Endothelial cell of umbilical vein (primary cell): Measurements from ENCODE around the gene ATP9B. TPM values are rescaled to one million over a fixed set of nuclear protein-coding genes. Genes with fewer than 3 reads are reported as not detected.
A peak's percentile ranks its signal among the peaks of the same experiment; 100 is the strongest.

ENCODE experiments used
- BruUV-seq: library from RNA; stranded (reverse); fragments of 400-500 nt; replicated peaks from 2 replicates; lab custom pipeline; 2021; lab: Mats Ljungman, UMichigan
- CTCF ChIA-PET: fragments of 300-600, 350-600 bp; sonication (Branson Sonifier 250); formaldehyde crosslinking; loops from one replicate; lab custom pipeline; 2021; ENCODE audit warnings: antibody characterized with exemption, inconsistent platforms; lab: Charles Lee
- POLR2A ChIA-PET: fragments of 300-600, 350-600 bp; sonication (Branson Sonifier 250); formaldehyde crosslinking; loops from one replicate; lab custom pipeline; 2021; ENCODE audit warnings: antibody characterized with exemption, inconsistent platforms; lab: Charles Lee
- DNase-seq: peaks from one replicate; pipeline ENCODE4 v3.0.0-alpha.2; 2011; ENCODE audit warnings: low read depth, low spot score
- FAIRE-seq: peaks from 2 replicates; lab custom pipeline; 2011; peaks lifted over from hg19 to GRCh38; lab: Jason Lieb, UNC
- H2AFZ ChIP-seq: 2 replicates; pipeline ENCODE4 v1.6.0; 2012; ENCODE audit warnings: low read depth, low read length, control low read depth, inconsistent platforms
- H3K27ac ChIP-seq: 2 replicates; pipeline ENCODE4 v1.5.1; 2011; ENCODE audit warnings: low read depth, mild to moderate bottlenecking, control low read depth, low read length, moderate library complexity; ENCODE audit not compliant: insufficient read depth
- H3K27me3 ChIP-seq, 2 experiments: 2 replicates each; pipeline versions ENCODE4 v1.6.0 to v1.6.1; 2011; ENCODE audit warnings: low read length in 2 of 2, mixed read lengths in 1 of 2; ENCODE audit not compliant: control insufficient read depth in 2 of 2, insufficient read depth in 2 of 2
- H3K36me3 ChIP-seq, 2 experiments: 2 replicates in 1 of 2; 3 replicates in 1 of 2; pipeline ENCODE4 v1.5.1; 2011; ENCODE audit warnings: low read length in 2 of 2, mild to moderate bottlenecking in 1 of 2, moderate library complexity in 1 of 2; ENCODE audit not compliant: control insufficient read depth in 2 of 2, insufficient read depth in 2 of 2; ENCODE audit errors: extremely low read depth in 1 of 2
- H3K4me1 ChIP-seq: 3 replicates; pipeline ENCODE4 v1.5.1; 2011; ENCODE audit warnings: mild to moderate bottlenecking, low read length; ENCODE audit not compliant: control insufficient read depth, insufficient read depth; ENCODE audit errors: extremely low read depth
- H3K4me2 ChIP-seq: 2 replicates; pipeline ENCODE4 v1.6.1; 2011; ENCODE audit warnings: low read length, control low read depth, mixed read lengths; ENCODE audit not compliant: insufficient read depth
- H3K4me3 ChIP-seq, 3 experiments: fragments of 200-600 bp in 1 of 3; sonication (generic), shearing (Covaris generic) in 1 of 3; replicated peaks in 1 of 3; 2 replicates each; pipeline ENCODE4 v1.5.1; 2011 to 2016; ENCODE audit warnings: control low read depth in 3 of 3, low read length in 3 of 3, mild to moderate bottlenecking in 2 of 3, inconsistent platforms in 1 of 3, low read depth in 1 of 3, moderate library complexity in 1 of 3; ENCODE audit not compliant: insufficient read depth in 1 of 3
- H3K79me2 ChIP-seq: 2 replicates; pipeline ENCODE4 v1.6.0; 2012; ENCODE audit warnings: low read length, inconsistent platforms; ENCODE audit not compliant: control insufficient read depth, insufficient read depth
- H3K9ac ChIP-seq: replicated peaks from 2 replicates; pipeline ENCODE3; 2011; ENCODE audit warnings: low read length, control low read depth; ENCODE audit not compliant: insufficient read depth; ENCODE audit errors: extremely low read depth
- H3K9me1 ChIP-seq: replicated peaks from 3 replicates; pipeline ENCODE4 v1.6.0; 2011; ENCODE audit warnings: mild to moderate bottlenecking, low read length; ENCODE audit not compliant: control insufficient read depth, insufficient read depth; ENCODE audit errors: extremely low read depth
- H3K9me3 ChIP-seq: replicated peaks from 2 replicates; pipeline ENCODE4 v1.5.1; 2012; ENCODE audit warnings: low read length, inconsistent platforms; ENCODE audit not compliant: control insufficient read depth, insufficient read depth
- H4K20me1 ChIP-seq: replicated peaks from 2 replicates; pipeline ENCODE3; 2011; ENCODE audit warnings: mild to moderate bottlenecking, low read length; ENCODE audit not compliant: control insufficient read depth, insufficient read depth; ENCODE audit errors: extremely low read depth
- EZH2 ChIP-seq: IDR thresholded peaks from 2 replicates; pipeline ENCODE4 v1.6.1; 2012; ENCODE audit warnings: borderline replicate concordance, low read depth, mild to moderate bottlenecking, moderate library complexity, low read length, inconsistent platforms; ENCODE audit not compliant: severe bottlenecking
- FOS ChIP-seq: IDR thresholded peaks from 2 replicates; pipeline ENCODE4 v1.6.1; 2011; ENCODE audit warnings: mild to moderate bottlenecking, low read length, moderate library complexity, borderline replicate concordance; ENCODE audit not compliant: insufficient read depth
- GATA2 ChIP-seq: IDR thresholded peaks from 2 replicates; pipeline ENCODE4 v1.7.0; 2011; ENCODE audit warnings: low read depth, mild to moderate bottlenecking, moderate library complexity, mixed read lengths, low read length; ENCODE audit not compliant: insufficient read length, insufficient read depth
- POLR2A ChIP-seq: IDR thresholded peaks from 2 replicates; pipeline ENCODE4 v1.6.1; 2012; ENCODE audit warnings: low read depth, mild to moderate bottlenecking, control low read depth, low read length
- POLR2AphosphoS5 ChIP-seq: IDR thresholded peaks from 2 replicates; pipeline ENCODE4 v1.6.1; 2012; ENCODE audit warnings: low read depth, mild to moderate bottlenecking, control low read depth, low read length, moderate library complexity; ENCODE audit not compliant: insufficient read depth
- dilution Hi-C: fragments of 300-500 bp; cut with MboI; formaldehyde crosslinking; loops from one replicate; pipeline ENCODE4 v1.15.0; 2019; ENCODE audit warnings: low sequenced_read_pairs; ENCODE audit not compliant: extremely low pct_ligation_motif_present
- intact Hi-C: fragments of 100-400 bp; cut with micrococcal nuclease; formaldehyde crosslinking; loops from one replicate; pipeline ENCODE4 v1.10.0; 2022
- polyA plus RNA-seq, 4 experiments: library from polyadenylated mRNA; depleted of rRNA in 3 of 4; stranded (reverse) in 3 of 4; unstranded in 1 of 4; fragments of >200 nt; gene quantifications; 2 replicates each; pipeline versions ENCODE4 v1.2.1 to v1.2.3, GENCODE V29; 2011 to 2012; ENCODE audit warnings: missing spikeins in 1 of 4
- total RNA-seq: library from RNA; stranded (reverse); gene quantifications from 2 replicates; pipeline ENCODE4 v1.2.3, GENCODE V29; 2021
- TF ChIP-seq, protein P1 (sequence below), 2 donors: IDR thresholded peaks; 1 replicate in 1 of 2; 2 replicates in 1 of 2; pipeline ENCODE4 v1.5.1; 2011; ENCODE audit warnings: low read length in 2 of 2, mild to moderate bottlenecking in 2 of 2, moderate library complexity in 2 of 2, control low read depth in 1 of 2, inconsistent platforms in 1 of 2, low read depth in 1 of 2; ENCODE audit not compliant: insufficient read depth in 1 of 2; ENCODE audit errors: extremely low read depth in 1 of 2
- TF ChIP-seq, protein P2 (sequence below): IDR thresholded peaks from 2 replicates; pipeline ENCODE4 v1.6.1; 2011; ENCODE audit not compliant: insufficient read depth, insufficient read length

Gene ATP9B
- total and polyA plus RNA-seq, 2 donors (not counting 3 experiments of a cell fraction or from before 2014, with no cell fraction given), result 14.6 to 18.2 TPM

DNA sequence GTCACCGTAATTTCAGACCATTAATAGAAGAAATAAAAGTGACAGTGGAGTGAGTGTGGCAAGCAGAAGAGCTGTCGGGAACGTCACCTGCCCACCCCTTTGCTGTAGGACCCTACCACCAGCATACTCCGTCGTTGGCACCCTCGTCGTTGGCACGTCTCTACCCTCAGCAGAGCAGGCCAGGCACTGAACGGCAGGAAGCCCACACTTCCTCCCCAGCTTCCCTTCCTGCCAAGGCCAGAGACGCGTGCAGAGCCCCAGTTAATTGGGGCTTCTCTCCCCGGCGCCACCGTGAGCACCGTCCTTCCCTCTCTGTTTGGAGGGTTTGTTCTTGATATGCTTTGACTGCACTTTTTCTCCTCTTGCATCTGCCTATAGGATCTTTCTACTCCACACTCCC, 299.5 kb downstream of the ATP9B start:
- H2AFZ ChIP-seq, result peak overlapping the region; percentile 5
- no peak overlapping the region for H3K4me3 ChIP-seq
- H3K9me3 ChIP-seq, result no peaks in the 10 kb centered on the region
- DNase-seq, result peak; percentile 42
- TF ChIP-seq, protein P1, sequence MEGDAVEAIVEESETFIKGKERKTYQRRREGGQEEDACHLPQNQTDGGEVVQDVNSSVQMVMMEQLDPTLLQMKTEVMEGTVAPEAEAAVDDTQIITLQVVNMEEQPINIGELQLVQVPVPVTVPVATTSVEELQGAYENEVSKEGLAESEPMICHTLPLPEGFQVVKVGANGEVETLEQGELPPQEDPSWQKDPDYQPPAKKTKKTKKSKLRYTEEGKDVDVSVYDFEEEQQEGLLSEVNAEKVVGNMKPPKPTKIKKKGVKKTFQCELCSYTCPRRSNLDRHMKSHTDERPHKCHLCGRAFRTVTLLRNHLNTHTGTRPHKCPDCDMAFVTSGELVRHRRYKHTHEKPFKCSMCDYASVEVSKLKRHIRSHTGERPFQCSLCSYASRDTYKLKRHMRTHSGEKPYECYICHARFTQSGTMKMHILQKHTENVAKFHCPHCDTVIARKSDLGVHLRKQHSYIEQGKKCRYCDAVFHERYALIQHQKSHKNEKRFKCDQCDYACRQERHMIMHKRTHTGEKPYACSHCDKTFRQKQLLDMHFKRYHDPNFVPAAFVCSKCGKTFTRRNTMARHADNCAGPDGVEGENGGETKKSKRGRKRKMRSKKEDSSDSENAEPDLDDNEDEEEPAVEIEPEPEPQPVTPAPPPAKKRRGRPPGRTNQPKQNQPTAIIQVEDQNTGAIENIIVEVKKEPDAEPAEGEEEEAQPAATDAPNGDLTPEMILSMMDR (IDR thresholded peaks at IDR 0.05; ENCODE audit: extremely low read depth in 1 of 2, insufficient read depth in 1 of 2, low read depth in 1 of 2, low read length in 2 of 2), result no peak
- TF ChIP-seq GATA2, result no peak
- no peak for TF ChIP-seq POLR2A
- TF ChIP-seq, protein P2, sequence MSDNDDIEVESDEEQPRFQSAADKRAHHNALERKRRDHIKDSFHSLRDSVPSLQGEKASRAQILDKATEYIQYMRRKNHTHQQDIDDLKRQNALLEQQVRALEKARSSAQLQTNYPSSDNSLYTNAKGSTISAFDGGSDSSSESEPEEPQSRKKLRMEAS, result peak; percentile 9
- no peak for TF ChIP-seq EZH2
- no peak for TF ChIP-seq FOS
- peak; percentile 15 for TF ChIP-seq POLR2AphosphoS5
- CTCF ChIA-PET, result interaction anchor here (0.7 to 2.1 kb wide), 7 partner anchors 8 to 276 kb away, joined by 3 to 13 read pairs (median 4); no protein-coding TSS in a partner anchor
- H4K20me1 ChIP-seq, result no peaks in the 10 kb centered on the region
- H3K79me2 ChIP-seq, result no peaks in the 10 kb centered on the region
- POLR2A ChIA-PET, result no interaction called here
- H3K4me2 ChIP-seq, result peak overlapping the region; percentile 3
- H3K27me3 ChIP-seq, result no peaks in the 10 kb centered on the region
- H3K9me1 ChIP-seq, result no peaks in the 10 kb centered on the region
- peak; percentile 61 for FAIRE-seq
- H3K9ac ChIP-seq, result no peak overlapping the region
- BruUV-seq, result no TSS peak
- H3K36me3 ChIP-seq, result no peaks in the 10 kb centered on the region
- peaks cover 9% of the 10 kb centered on the region for H3K4me1 ChIP-seq
- dilution Hi-C loops, result no loop called here
- intact Hi-C loops, result no loop called here
- H3K27ac ChIP-seq, result no peak overlapping the region
